NCI-H510A (cell line): ENCODE data around the gene SLC25A34.

ENCODE experiments used
- DNase-seq: peaks from one replicate; lab custom pipeline; 2025; lab: John Stamatoyannopoulos, UW

SLC25A34 gene

DNA sequence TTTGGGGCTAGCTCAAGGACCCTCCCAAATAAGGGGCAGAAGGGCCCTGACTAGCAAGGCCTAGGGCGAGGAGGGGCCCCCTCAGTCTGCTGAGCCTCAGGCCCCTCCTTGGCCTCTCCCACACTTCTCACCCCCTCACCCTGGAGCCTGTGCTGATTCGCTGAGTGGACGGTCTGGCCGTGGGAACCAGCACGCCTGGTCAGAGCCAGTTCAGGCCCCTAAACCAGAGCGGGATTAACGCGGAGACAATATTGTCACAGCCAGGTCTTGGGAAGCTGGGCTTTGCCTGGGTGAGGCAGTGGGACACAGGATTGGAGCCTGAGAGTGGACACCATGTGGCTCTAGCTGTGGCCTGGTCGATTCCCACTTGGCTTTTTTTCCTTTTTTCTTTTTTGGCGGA, 17.7 kb downstream of the SLC25A34 start:
- DNase-seq, result no peak

DNA sequence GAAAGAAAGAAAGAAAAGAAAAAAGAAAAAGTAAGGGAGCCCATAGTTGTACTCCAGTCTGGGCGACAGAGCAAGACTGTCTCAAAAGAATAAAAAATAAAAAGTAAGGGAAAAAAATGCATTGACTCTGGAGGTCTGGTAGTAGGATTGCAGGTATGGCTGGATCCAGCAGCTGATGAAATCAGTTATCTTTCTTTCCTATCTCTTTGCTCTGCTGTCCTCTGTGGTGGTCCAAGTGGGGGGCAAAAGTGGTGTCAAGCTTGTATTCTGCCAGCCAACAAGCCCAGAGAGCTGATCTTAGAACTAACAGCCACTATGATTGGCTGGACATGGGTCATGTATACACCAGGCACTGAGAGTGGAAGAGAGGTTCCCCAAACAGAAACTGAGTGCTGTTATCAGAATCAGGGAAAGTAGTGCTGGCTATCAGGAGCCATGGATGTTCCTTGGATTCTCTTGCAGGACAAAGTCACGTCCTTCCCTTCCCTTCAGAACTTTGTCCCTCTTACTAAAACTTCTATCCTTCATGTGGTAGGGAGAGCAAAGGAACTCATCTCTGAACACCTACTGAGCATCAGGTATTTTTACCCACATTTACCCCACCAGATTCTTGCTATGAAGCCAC, 19.1 kb downstream of the SLC25A34 start:
- DNase-seq, result no peak

DNA sequence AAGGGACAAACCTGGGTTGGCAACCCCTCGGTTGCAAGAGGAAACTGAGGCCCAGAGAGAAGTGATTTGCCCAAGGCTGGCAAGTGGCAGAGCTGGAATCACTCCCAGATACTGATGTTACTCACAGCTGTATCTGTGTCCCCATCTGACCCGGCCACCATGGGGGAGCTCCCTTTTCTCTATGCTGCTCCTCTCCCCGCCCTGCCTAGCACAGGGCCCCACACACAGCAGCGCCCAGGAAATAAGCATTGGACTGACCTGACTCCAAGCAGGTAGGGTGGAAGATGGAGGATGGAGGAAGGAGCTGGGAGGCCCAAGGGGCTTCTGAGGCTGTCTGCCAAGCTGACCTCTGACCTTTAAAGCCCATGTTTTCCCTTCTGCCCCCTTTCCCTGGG, 19.6 kb downstream of the SLC25A34 start:
- DNase-seq, result no peak

GRCh38 chr1:15756143-15757015, 20.3 kb downstream of the SLC25A34 start:
- peak; percentile 94 for DNase-seq

- DNase-seq, result no peak
Observed at GRCh38 chr1:15757016-15757543, 21.0 kb downstream of the SLC25A34 start.

DNA sequence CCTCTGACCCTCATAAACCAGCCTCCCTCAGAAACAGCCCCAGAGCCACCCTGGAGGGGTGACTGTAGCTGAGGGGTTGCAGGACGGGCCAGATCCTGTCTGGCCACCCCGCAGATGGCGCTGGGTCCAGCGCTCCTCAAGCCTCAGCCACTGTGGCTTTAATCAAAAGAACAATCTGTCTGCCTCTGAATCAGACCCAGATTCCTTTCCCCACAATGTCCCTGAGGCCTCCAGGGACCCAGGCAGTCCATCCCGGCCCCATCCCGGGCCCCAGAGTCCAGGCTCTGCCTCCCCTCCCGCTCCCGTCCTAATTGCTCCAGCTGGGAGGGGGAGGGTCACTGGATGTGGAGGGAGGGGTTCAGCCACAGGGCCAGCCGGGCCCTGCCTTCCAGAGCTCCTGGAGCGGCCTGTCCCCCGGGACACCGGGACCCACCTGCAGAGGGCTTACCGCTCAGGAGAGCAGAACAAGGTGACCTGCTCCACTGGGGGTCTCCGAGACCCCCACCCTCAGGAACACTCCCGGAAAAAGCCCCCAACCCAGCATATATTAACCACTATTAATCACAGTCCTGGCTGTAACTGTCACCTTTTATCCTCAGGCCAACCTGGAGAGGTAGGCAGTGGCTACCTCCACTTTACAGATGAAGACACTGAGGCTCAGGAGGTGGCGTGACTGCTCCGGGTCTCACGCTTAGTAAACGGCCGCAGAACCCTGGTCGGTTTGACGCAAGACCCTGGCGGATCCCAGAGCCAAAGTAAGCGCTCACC, 21.7 kb downstream of the SLC25A34 start:
- DNase-seq, result no peak

- DNase-seq, result peak; percentile 67
Observed at GRCh38 chr1:15758343-15758931, 22.4 kb downstream of the SLC25A34 start, which contains the start of gene FBLIM1. Gene FBLIM1 (plus strand): TSS chr1:15758795. CDS start chr1:15764984, 6,189 bp downstream.

DNA sequence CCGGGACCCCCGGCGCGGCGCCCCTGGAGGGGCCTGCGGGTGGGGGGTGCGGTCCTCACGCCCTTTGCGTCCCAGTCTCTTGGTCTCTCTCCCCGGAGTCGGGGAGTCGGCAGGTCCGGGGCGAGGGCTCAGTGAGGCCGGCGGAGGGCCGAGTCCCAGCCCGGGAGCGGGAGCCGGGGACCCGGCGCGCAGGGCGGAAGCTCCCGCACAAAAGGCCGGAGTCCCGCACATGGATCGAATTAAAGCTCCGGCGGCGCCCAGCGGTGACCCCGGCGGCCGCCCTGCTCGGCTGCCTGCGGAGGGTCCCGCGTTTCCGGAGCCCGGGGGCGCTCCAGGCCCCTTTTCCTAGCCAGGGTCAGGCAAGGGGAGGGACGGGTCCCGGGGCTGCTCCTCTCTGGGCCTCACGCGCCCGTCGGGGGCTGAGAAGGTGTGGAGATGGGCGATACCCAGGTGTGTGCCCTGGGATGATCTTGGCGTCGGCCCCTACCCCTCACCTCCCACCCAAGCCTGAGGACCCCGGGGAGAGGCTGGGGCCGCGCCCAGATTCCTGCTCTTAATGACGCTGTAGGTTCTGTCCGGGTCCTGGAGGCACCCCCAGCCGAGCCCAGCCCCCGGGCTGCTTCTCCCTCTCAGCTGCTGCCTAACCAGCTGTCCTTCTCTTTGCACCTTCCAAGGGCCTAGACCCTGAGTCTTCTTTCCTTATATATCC, 23.0 kb downstream of the SLC25A34 start:
- DNase-seq, result no peak

- no peak for DNase-seq
Observed at GRCh38 chr1:15760520-15761211, 24.6 kb downstream of the SLC25A34 start.

DNA sequence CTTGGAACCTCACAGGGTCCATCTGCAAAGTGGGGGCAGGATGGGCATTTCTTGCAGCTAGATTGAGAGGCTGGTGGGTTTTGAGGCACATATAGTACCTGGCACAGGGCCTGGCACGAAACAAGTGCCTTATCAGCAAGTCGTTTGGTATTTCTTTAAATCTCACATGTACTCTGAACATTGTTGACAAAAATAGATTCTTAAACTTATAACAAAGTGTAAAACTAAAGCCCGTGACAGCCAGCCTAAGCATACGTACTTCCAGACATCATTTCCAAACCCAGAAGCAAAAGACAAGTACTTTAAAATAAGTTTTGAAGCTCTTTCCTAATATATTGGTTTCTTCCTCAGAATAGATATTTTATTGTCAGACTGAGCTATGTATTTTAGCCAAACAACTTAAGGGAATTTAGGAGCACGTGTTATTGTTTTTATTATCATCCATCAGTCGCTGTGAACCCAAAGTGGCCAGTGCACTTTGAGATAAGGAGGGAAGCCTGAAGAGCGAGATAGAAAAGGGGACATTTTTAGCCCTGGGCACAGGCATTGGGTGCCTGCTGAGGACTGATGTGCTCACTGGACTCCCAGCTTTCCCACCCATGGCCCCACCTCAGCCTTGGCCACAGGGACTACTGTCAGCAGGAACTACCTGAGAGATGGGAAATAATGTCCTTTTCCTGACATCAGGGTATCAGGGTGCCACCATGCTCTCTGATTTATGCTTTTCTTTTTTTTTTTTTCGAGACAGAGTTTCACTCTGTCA, 25.5 kb downstream of the SLC25A34 start:
- DNase-seq, result no peak

- no peak for DNase-seq
Observed at GRCh38 chr1:15762546-15762945, 26.5 kb downstream of the SLC25A34 start.

GRCh38 chr1:15764269-15764764, 28.3 kb downstream of the SLC25A34 start:
- peak; percentile 48 for DNase-seq

GRCh38 chr1:15764890-15765289, 28.8 kb downstream of the SLC25A34 start:
- no peak for DNase-seq

DNA sequence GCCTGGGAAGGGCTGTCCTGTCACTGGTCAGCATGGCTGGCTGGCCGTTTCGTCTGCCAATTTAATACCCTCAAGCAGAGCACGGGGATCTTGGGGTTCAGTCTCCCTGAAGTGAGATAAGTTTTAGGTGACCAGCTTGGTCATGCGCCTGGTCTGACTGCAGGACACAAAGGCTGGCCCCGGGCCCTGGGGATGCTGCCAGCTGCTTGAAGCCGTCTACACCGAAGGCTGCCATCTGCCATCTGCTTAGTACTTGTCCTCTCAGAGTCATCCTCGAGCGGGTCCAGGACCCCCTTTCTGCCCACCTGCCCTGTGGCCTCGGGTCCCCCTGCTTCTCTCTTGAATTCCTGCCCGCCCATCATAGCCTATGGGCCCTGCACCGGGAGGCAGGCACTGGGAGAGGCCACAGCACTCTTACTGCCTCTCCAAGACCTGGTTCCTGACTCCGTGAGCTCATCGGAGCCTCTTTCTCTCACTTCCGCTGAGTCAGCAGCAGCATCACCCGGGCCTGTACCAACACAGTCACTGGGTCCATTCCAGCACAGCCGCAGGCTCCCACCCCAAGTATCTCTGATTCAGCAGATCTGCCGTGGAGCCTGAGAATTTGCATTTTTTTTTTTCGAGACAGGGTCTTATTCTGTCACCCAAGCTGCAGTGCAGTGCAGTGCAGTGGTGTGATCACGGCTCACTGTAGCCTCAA, 29.6 kb downstream of the SLC25A34 start:
- no peak for DNase-seq

GRCh38 chr1:15767941-15768340, 31.9 kb downstream of the SLC25A34 start:
- no peak for DNase-seq

DNA sequence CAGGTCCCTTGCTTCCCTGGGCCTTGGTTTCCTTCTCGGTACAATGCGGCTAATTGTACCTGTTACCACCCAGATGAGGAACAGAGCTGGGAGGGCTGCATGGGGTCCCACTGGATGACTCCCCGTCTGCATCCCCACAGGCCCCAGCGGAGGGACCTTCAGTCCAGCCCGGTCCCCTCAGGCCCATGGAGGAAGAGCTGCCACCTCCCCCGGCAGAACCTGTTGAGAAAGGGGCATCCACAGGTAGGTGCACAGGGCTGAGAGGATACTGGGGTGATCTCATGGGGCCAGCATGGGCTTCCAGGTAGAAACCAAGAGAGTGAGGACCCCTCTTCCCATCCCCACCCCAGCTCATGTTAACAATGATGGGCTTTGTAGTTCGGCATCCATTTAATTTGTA, 32.3 kb downstream of the SLC25A34 start:
- no peak for DNase-seq

- no peak for DNase-seq
Observed at GRCh38 chr1:15770313-15770962, 34.4 kb downstream of the SLC25A34 start.

DNA sequence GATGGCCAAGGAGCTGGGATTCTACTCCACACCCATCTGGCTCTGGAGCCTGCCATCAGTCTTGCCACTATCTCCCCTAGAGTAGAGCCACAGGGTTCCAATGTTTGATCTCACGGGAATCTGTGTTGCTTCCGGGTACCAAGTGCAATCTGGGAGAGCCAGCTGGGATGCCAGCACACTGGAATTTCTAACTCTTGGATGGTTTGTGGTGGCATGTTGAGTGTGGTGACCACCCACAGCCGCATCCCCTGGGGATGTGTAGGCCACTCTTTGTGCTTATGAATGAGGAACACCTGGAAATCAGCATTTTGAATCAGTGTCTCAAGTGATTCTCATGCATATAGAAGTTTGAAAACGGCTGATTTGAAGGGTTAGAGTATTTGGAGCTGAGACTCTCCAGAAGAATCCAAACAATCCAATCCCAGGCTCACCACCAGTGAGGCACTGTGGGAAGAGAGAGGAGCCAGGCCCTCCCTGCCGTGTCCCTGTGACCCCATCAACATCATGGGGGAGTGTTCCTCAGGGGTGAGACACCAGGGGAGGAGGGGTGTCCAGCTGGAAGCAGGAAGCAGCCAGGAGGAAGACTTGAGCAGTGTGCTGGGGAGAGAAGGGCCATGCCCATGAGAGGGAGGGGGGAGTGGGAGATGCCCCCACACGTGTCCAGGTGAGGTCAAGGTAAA, 35.9 kb downstream of the SLC25A34 start:
- DNase-seq, result no peak
